ENCODE results near the gene NEIL3.

NEIL3 gene

GRCh38 chr4:177356206-177356605 lies 46.5 kb downstream of the NEIL3 start:
- TF ChIP-seq CTCF (IDR thresholded peaks at IDR 0.05), result no peak
- Mint-ChIP-seq H3K27me3 (ENCODE audit: low read depth, poor library complexity) (no peaks in the 10 kb centered on the region), H3K4me1 (peaks cover 6% of the 10 kb centered on the region), H3K9me3 (no peaks in the 10 kb centered on the region), H3K27ac (no peak overlapping the region), H3K36me3 (ENCODE audit: low read depth) (peaks cover 19% of the 10 kb centered on the region), H3K4me3 (no peak overlapping the region)
- no peak for DNase-seq

- Mint-ChIP-seq H3K4me1 (peaks cover 6% of the 10 kb centered on the region), H3K27me3 (ENCODE audit: low read depth, poor library complexity) (no peaks in the 10 kb centered on the region), H3K4me3 (no peak overlapping the region), H3K27ac (no peak overlapping the region), H3K9me3 (no peaks in the 10 kb centered on the region), H3K36me3 (ENCODE audit: low read depth) (peaks cover 18% of the 10 kb centered on the region)
- no peak for TF ChIP-seq CTCF (IDR thresholded peaks at IDR 0.05)
- DNase-seq, result no peak
These were observed 47.2 kb downstream of the NEIL3 start for GRCh38 chr4:177356921-177357320.

GRCh38 chr4:177367336-177367735 lies 57.7 kb downstream of the NEIL3 start:
- Mint-ChIP-seq H3K9me3 (no peaks in the 10 kb centered on the region), H3K27ac (no peak overlapping the region), H3K36me3 (ENCODE audit: low read depth) (peaks cover 8% of the 10 kb centered on the region), H3K27me3 (ENCODE audit: low read depth, poor library complexity) (peaks cover 2% of the 10 kb centered on the region), H3K4me3 (no peak overlapping the region), H3K4me1 (no peaks in the 10 kb centered on the region)
- TF ChIP-seq CTCF (IDR thresholded peaks at IDR 0.05), result peak; percentile 18
- no peak for DNase-seq

GRCh38 chr4:177369372-177369771 lies 59.7 kb downstream of the NEIL3 start:
- no peak for DNase-seq
- Mint-ChIP-seq H3K4me1 (peaks cover 4% of the 10 kb centered on the region), H3K9me3 (no peaks in the 10 kb centered on the region)

GRCh38 chr4:177371461-177371860 lies 61.8 kb downstream of the NEIL3 start:
- no peak for TF ChIP-seq CTCF (IDR thresholded peaks at IDR 0.05)
- Mint-ChIP-seq H3K27ac (no peak overlapping the region), H3K4me3 (no peak overlapping the region), H3K4me1 (peaks cover 12% of the 10 kb centered on the region), H3K27me3 (ENCODE audit: low read depth, poor library complexity) (peaks cover 2% of the 10 kb centered on the region), H3K9me3 (no peaks in the 10 kb centered on the region), H3K36me3 (ENCODE audit: low read depth) (peaks cover 5% of the 10 kb centered on the region)
- DNase-seq, result no peak

More at GRCh38 chr4:177369372-177369771, 59.7 kb downstream of the NEIL3 start:
- peaks cover 2% of the 10 kb centered on the region for H3K27me3 Mint-ChIP-seq (ENCODE audit: low read depth, poor library complexity)
- H3K27ac Mint-ChIP-seq, result no peak overlapping the region
- H3K4me3 Mint-ChIP-seq, result no peak overlapping the region
- TF ChIP-seq CTCF (IDR thresholded peaks at IDR 0.05), result no peak
- H3K36me3 Mint-ChIP-seq (ENCODE audit: low read depth), result peaks cover 5% of the 10 kb centered on the region

- no peak for DNase-seq
- Mint-ChIP-seq H3K27me3 (ENCODE audit: low read depth, poor library complexity) (peaks cover 2% of the 10 kb centered on the region), H3K36me3 (ENCODE audit: low read depth) (peaks cover 5% of the 10 kb centered on the region), H3K4me3 (no peak overlapping the region), H3K9me3 (no peaks in the 10 kb centered on the region), H3K4me1 (peaks cover 12% of the 10 kb centered on the region), H3K27ac (no peak overlapping the region)
- TF ChIP-seq CTCF (IDR thresholded peaks at IDR 0.05), result no peak
These were observed 65.3 kb downstream of the NEIL3 start for GRCh38 chr4:177374966-177375365.
